Upper lobe of left lung (tissue), 6 donors: Measurements from ENCODE around the gene PPP4R3A. TPM values are rescaled to one million over a fixed set of nuclear protein-coding genes. Genes with fewer than 3 reads are reported as not detected.

Experiments
- ATAC-seq, 2 donors: fragments of 200-7000 bp; cut with Tn5 transposase; one replicate each; pipeline ENCODE4 v1.9.1; 2022; ENCODE audit warnings: mild to moderate bottlenecking in 2 of 2, moderate library complexity in 2 of 2; ENCODE audit not compliant: low FRiP score in 2 of 2
- DNase-seq, 2 donors: peaks; one replicate each; pipeline ENCODE4 v3.0.0-alpha.2; 2019 to 2020
- H3K27ac ChIP-seq, 4 donors: fragments of 200-600 bp; sonication (generic); one replicate each; pipeline ENCODE4 v1.5.1; 2016 to 2019
- H3K27me3 ChIP-seq, 4 donors: fragments of 200-600 bp; sonication (generic); one replicate each; pipeline ENCODE4 v1.5.1; 2017 to 2019
- H3K36me3 ChIP-seq, 4 donors: fragments of 200-600 bp; sonication (generic); one replicate each; pipeline ENCODE4 v1.5.1; 2016 to 2019
- H3K4me1 ChIP-seq, 4 donors: fragments of 200-600 bp; sonication (generic); one replicate each; pipeline ENCODE4 v1.5.1; 2018 to 2019
- H3K4me3 ChIP-seq, 4 donors: fragments of 200-600 bp; sonication (generic); one replicate each; pipeline ENCODE4 v1.5.1; 2017 to 2019; ENCODE audit warnings: mild to moderate bottlenecking in 2 of 4, moderate library complexity in 1 of 4
- H3K9me3 ChIP-seq, 4 donors: fragments of 200-600 bp; sonication (generic); one replicate each; pipeline ENCODE4 v1.5.1; 2018 to 2019
- EP300 ChIP-seq, 4 donors: sonication (generic); formaldehyde crosslinking; IDR thresholded peaks; one replicate each; pipeline ENCODE4 v1.5.1; 2017; ENCODE audit warnings: antibody characterized with exemption in 4 of 4, control low read depth in 2 of 4
- POLR2A ChIP-seq, 4 donors: fragments of 450-650 bp; IDR thresholded peaks; one replicate each; pipeline ENCODE4 v1.5.1; 2016 to 2017; ENCODE audit warnings: antibody characterized with exemption in 4 of 4, mild to moderate bottlenecking in 2 of 4
- POLR2AphosphoS5 ChIP-seq, 2 donors: sonication (generic); formaldehyde crosslinking; IDR thresholded peaks; one replicate each; pipeline ENCODE4 v1.5.1; 2017; ENCODE audit warnings: antibody characterized with exemption in 2 of 2
- WGBS, 2 donors: methylation state at CpG; one replicate each; pipeline ENCODE4 v1.1.5; 2017 to 2018; 5-methylcytosine and 5-hydroxymethylcytosine counted together
- total RNA-seq, 6 donors: library from RNA; depleted of rRNA in 4 of 6; stranded (reverse); fragments of >200 nt in 4 of 6; gene quantifications; one replicate each; pipeline versions ENCODE4 v1.1.0 to v1.2.1, GENCODE V29; 2016 to 2021
- TF ChIP-seq, protein P1 (sequence below), 6 experiments: fragments of 450-650 bp in 4 of 6; fragments of 200-600 bp in 2 of 6; sonication (generic) in 2 of 6; IDR thresholded peaks; one replicate each; pipeline ENCODE4 v1.5.1; 2016 to 2019; ENCODE audit warnings: antibody characterized with exemption in 6 of 6
- donor health status: DM: no; HTN: no; CAD: no; lungs with moderate emphysema.
- donor health status: DM: no; HTN: yes; CAD: no; lungs with severe emphysema.

PPP4R3A gene
- total RNA-seq, 6 donors from 2014 or later = 67.9 to 111 (median 77.0) TPM

DNA sequence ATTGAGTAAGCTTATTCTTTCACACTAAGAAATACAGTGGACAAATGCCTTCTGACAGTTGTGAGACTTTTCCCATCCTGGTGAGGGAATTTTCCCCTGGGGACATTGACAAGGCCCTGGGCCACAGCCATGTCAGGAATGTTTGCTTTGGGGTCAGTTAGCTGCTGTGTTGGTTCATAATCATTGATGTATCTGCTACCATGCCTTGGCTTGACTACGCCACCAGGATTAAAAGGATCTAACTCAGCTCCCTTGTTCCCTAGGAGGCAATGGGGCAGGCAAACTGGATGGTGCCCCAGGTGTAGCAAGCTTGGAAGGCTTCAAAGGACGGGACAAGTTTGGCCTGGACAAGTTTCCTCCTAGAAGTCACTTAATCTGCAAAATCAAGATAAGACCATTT lies 89.4 kb downstream of the PPP4R3A start:
- Histone ChIP-seq H3K9me3 (no peaks in the 10 kb centered on the region), H3K27me3 (no peaks in the 10 kb centered on the region), H3K4me1 (peaks cover 14 to 32% (median 18%) of the 10 kb centered on the region in 4 donors), H3K27ac (no peak overlapping the region), H3K4me3 (no peak overlapping the region), H3K36me3 (no peaks in the 10 kb centered on the region)
- no peak for ATAC-seq
- TF ChIP-seq EP300 (IDR thresholded peaks at IDR 0.05) = no peak
- TF ChIP-seq POLR2AphosphoS5 (IDR thresholded peaks at IDR 0.05) = no peak
- TF ChIP-seq POLR2A (IDR thresholded peaks at IDR 0.05) = no peak
- TF ChIP-seq, protein P1, sequence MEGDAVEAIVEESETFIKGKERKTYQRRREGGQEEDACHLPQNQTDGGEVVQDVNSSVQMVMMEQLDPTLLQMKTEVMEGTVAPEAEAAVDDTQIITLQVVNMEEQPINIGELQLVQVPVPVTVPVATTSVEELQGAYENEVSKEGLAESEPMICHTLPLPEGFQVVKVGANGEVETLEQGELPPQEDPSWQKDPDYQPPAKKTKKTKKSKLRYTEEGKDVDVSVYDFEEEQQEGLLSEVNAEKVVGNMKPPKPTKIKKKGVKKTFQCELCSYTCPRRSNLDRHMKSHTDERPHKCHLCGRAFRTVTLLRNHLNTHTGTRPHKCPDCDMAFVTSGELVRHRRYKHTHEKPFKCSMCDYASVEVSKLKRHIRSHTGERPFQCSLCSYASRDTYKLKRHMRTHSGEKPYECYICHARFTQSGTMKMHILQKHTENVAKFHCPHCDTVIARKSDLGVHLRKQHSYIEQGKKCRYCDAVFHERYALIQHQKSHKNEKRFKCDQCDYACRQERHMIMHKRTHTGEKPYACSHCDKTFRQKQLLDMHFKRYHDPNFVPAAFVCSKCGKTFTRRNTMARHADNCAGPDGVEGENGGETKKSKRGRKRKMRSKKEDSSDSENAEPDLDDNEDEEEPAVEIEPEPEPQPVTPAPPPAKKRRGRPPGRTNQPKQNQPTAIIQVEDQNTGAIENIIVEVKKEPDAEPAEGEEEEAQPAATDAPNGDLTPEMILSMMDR (IDR thresholded peaks at IDR 0.05) = no peak
- no peak for DNase-seq
- 85 to 90% methylated on average over 2 of the region's 2 CpGs for WGBS, 2 donors

DNA sequence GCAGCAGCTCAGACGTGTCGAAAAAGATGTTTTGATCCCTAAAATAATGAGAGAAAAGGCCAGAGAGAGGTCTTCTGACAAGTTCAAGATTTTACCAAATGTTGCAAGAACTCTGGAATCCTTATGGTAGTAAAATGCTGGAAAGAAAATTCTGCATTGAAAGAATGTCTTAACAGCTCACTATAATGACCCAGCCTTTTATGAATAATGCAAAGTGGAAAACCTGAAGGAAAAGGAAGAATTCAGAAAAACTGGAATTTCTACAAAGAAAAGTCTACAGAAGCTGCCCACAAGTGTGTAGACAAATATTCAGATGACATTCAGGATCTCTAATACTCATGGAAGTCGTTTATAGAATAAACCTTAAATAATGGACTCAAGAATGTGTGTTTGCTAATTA lies 90.7 kb downstream of the PPP4R3A start:
- ATAC-seq (no peak), DNase-seq (no peak)
- Histone ChIP-seq H3K27ac (no peak overlapping the region), H3K4me1 (peaks cover 26 to 44% (median 28%) of the 10 kb centered on the region in 4 donors), H3K4me3 (no peak overlapping the region), H3K27me3 (no peaks in the 10 kb centered on the region), H3K9me3 (no peaks in the 10 kb centered on the region), H3K36me3 (no peaks in the 10 kb centered on the region)
- 36 to 44% methylated on average over 3 of the region's 3 CpGs for WGBS, 2 donors
- TF ChIP-seq, protein P1 (IDR thresholded peaks at IDR 0.05) = no peak
- TF ChIP-seq EP300 (IDR thresholded peaks at IDR 0.05) (no peak), POLR2A (IDR thresholded peaks at IDR 0.05) (no peak), POLR2AphosphoS5 (IDR thresholded peaks at IDR 0.05) (no peak)

DNA sequence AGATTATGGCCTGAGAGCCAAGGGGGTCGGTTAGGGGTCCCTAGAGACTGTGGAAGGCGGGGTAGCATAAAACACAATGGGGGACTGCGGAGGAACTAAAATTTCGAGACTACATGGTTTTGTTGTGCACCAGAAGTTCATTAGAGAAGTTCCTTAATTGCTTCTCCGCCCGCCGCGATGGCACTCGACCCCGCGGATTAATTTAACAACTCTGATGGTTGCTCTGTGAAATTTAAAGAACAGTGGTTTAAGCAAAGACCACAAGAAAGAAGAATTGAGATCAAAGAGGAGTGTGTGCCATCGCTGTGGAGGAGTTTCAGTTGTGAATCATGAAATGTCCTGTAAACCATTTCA lies 91.1 kb downstream of the PPP4R3A start:
- WGBS, 2 donors = 39 to 44% methylated on average over 12 of the region's 12 CpGs
- Histone ChIP-seq H3K4me3 (peak overlapping the region in 3 of 4 donors; percentile 83 to 89 (median 88)), H3K27ac (peak overlapping the region in 1 of 4 donors; percentile 37), H3K4me1 (peaks cover 27 to 48% (median 32%) of the 10 kb centered on the region in 4 donors), H3K9me3 (no peaks in the 10 kb centered on the region), H3K36me3 (no peaks in the 10 kb centered on the region), H3K27me3 (no peaks in the 10 kb centered on the region)
- no peak for ATAC-seq
- DNase-seq = no peak
- TF ChIP-seq EP300 (IDR thresholded peaks at IDR 0.05) (no peak), POLR2AphosphoS5 (IDR thresholded peaks at IDR 0.05) (no peak), POLR2A (IDR thresholded peaks at IDR 0.05) (no peak)
- TF ChIP-seq, protein P1 (IDR thresholded peaks at IDR 0.05) = no peak

DNA sequence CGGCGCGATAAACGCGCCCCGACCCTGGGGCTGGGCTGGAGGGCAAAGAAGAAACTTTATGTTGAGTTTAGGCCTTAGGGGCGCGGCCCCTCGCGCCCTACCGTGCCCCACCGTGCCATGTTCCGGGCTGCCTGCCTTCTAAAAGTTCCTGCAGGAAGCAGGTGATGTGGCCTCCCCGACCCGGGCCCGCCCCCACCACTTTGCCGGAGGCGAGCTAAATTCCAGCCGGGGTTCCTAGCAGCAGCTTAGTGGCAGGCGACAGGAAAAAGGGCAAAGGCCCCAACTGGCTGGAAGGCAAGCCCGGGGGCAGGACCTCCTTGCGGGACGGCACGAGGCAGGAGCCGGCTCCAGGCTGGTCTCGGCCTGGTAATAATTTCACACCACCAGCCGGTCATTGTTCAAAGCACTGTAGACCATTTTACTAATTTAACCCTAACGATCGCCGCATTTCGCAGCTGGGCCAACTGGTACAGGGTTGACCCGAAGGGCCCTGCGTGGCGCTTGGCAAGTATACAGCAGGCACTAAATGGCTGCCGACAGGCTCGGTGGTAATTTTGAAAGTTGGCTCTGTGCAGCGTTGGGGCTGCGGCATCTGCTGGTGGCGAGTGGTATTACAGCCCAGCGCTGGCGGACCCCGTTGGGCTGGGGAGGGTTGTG lies 91.6 kb downstream of the PPP4R3A start:
- Histone ChIP-seq H3K36me3 (no peaks in the 10 kb centered on the region), H3K27me3 (no peaks in the 10 kb centered on the region), H3K4me3 (peak overlapping the region in 3 of 4 donors; percentile 83 to 89 (median 88)), H3K4me1 (peaks cover 31 to 53% (median 34%) of the 10 kb centered on the region in 4 donors), H3K27ac (peak overlapping the region; percentile 8 to 91 (median 56)), H3K9me3 (no peaks in the 10 kb centered on the region)
- WGBS, 2 donors = 0% methylated on average over 14 to 32 of the region's 42 CpGs
- TF ChIP-seq EP300 (IDR thresholded peaks at IDR 0.05) (no peak), POLR2AphosphoS5 (IDR thresholded peaks at IDR 0.05) (peak in 1 of 2 donors; percentile 24), POLR2A (IDR thresholded peaks at IDR 0.05) (no peak)
- TF ChIP-seq, protein P1 (IDR thresholded peaks at IDR 0.05) = peak; percentile 96 to 99 (median 98)
- DNase-seq (peak; percentile 78 to 93), ATAC-seq (peak; percentile 88 to 91)

DNA sequence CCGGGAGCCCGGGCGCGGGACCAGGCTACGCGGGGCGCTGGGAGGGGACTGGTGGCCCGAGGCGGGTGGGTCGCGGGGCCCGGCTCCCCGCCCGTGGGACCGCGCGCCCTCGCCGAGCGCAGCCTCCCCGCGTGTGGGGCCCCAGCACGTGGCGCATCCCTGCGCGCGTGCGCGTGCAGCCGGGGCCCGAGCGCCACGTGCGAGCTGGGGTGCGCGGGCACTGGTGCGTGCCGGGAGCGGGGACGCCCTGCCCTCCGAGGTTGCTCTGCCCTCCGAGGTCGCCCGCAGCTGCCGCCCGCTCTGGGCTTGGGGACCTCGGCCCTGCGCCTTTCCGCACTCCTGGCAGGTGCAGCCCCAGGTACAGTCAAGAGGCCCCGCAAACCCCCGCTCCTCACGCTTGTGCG lies 92.1 kb downstream of the PPP4R3A start:
- peaks cover 34 to 58% (median 35%) of the 10 kb centered on the region in 4 donors for H3K4me1 ChIP-seq
- DNase-seq = peak in 1 of 2 donors; percentile 93
- no peaks in the 10 kb centered on the region for H3K36me3 ChIP-seq
- WGBS, 2 donors = 4 to 7% methylated on average over 5 to 7 of the region's 53 CpGs
- peak; percentile 65 to 74 for ATAC-seq
- peak overlapping the region in 3 of 4 donors; percentile 83 to 89 (median 88) for H3K4me3 ChIP-seq
- no peaks in the 10 kb centered on the region for H3K9me3 ChIP-seq
- peak overlapping the region; percentile 8 to 91 (median 56) for H3K27ac ChIP-seq
- no peaks in the 10 kb centered on the region for H3K27me3 ChIP-seq
- TF ChIP-seq, protein P1 (IDR thresholded peaks at IDR 0.05) = peak in 5 of 6 experiments; percentile 21 to 56 (median 44)
- TF ChIP-seq EP300 (IDR thresholded peaks at IDR 0.05) (no peak), POLR2AphosphoS5 (IDR thresholded peaks at IDR 0.05) (no peak), POLR2A (IDR thresholded peaks at IDR 0.05) (no peak)
